Testis (tissue), 2 donors: Measurements from ENCODE around the gene KRT15.

Source experiments
- CTCF ChIP-seq, 3 experiments: fragments of 450-650 bp in 2 of 3; fragments of 200-600 bp in 1 of 3; sonication (generic) in 1 of 3; IDR thresholded peaks; one replicate each; pipeline ENCODE4 v1.5.1; 2016 to 2019; ENCODE audit warnings: antibody characterized with exemption in 3 of 3, mild to moderate bottlenecking in 2 of 3, moderate library complexity in 1 of 3
- POLR2A ChIP-seq: fragments of 450-650 bp; IDR thresholded peaks from one replicate; pipeline ENCODE4 v1.6.1; 2017; ENCODE audit warnings: antibody characterized with exemption, mild to moderate bottlenecking, moderate library complexity

GRCh38 chr17:41551365-41551764, 32.7 kb upstream of the KRT15 start:
- no peak for TF ChIP-seq CTCF (IDR thresholded peaks at IDR 0.05)
- no peak for TF ChIP-seq POLR2A
